Common myeloid progenitor, CD34-positive (primary cell): ENCODE results near the gene MBNL1.

Experiments
- CTCF ChIA-PET: fragments of 350-600 bp; sonication (Branson Sonifier 250); formaldehyde crosslinking; loops from one replicate; lab custom pipeline; 2021; ENCODE audit warnings: antibody characterized with exemption; lab: Charles Lee
- POLR2A ChIA-PET: fragments of 350-600 bp; sonication (Branson Sonifier 250); formaldehyde crosslinking; loops from one replicate; lab custom pipeline; 2021; ENCODE audit warnings: antibody characterized with exemption; lab: Charles Lee
- DNase-seq, 3 donors: peaks; one replicate each; pipeline versions ENCODE4 v3.0.0 to v3.0.0-alpha.2; 2013
- H3K27ac ChIP-seq, 2 experiments: 1 replicate in 1 of 2; 2 replicates in 1 of 2; pipeline ENCODE4 v1.7.0; 2013; ENCODE audit warnings: inconsistent platforms in 2 of 2, low read length in 2 of 2, mild to moderate bottlenecking in 2 of 2, low read depth in 1 of 2, moderate library complexity in 1 of 2; ENCODE audit not compliant: severe bottlenecking in 2 of 2, insufficient read depth in 1 of 2, poor library complexity in 1 of 2
- H3K27me3 ChIP-seq, 5 experiments: replicated peaks in 2 of 5; 1 replicate in 3 of 5; 2 replicates in 2 of 5; pipeline versions ENCODE4 v1.6.1 to v1.7.0; 2013; ENCODE audit warnings: low read length in 4 of 5, mild to moderate bottlenecking in 2 of 5, moderate library complexity in 2 of 5, inconsistent platforms in 1 of 5; ENCODE audit not compliant: insufficient read depth in 5 of 5, control insufficient read depth in 4 of 5
- H3K36me3 ChIP-seq, 4 experiments: 1 replicate in 2 of 4; 2 replicates in 2 of 4; pipeline versions ENCODE4 v1.6.1 to v1.7.0; 2013; ENCODE audit warnings: low read length in 3 of 4, control low read depth in 1 of 4, mild to moderate bottlenecking in 1 of 4; ENCODE audit not compliant: control insufficient read depth in 4 of 4, insufficient read depth in 4 of 4
- H3K4me1 ChIP-seq, 4 experiments: 1 replicate in 3 of 4; 2 replicates in 1 of 4; pipeline versions ENCODE4 v1.6.1 to v1.7.1; 2013; ENCODE audit warnings: low read length in 3 of 4, mild to moderate bottlenecking in 3 of 4, control low read depth in 1 of 4, inconsistent platforms in 1 of 4, moderate library complexity in 1 of 4; ENCODE audit not compliant: control insufficient read depth in 4 of 4, insufficient read depth in 4 of 4; ENCODE audit errors: control extremely low read depth in 1 of 4
- H3K4me3 ChIP-seq, 7 experiments: 1 replicate in 4 of 7; 2 replicates in 3 of 7; pipeline versions ENCODE4 v1.5.1 to v1.7.0; 2013; ENCODE audit warnings: mild to moderate bottlenecking in 7 of 7, low read length in 6 of 7, moderate library complexity in 6 of 7, inconsistent platforms in 2 of 7, low read depth in 2 of 7, control low read depth in 1 of 7; ENCODE audit not compliant: insufficient read depth in 4 of 7, control insufficient read depth in 1 of 7; ENCODE audit errors: extremely low read depth in 1 of 7
- H3K9me3 ChIP-seq, 5 experiments: 1 replicate in 4 of 5; 2 replicates in 1 of 5; pipeline versions ENCODE4 v1.6.1 to v1.7.1; 2013; ENCODE audit warnings: low read length in 4 of 5, mild to moderate bottlenecking in 2 of 5, inconsistent platforms in 1 of 5, low read depth in 1 of 5, moderate library complexity in 1 of 5; ENCODE audit not compliant: control insufficient read depth in 4 of 5, insufficient read depth in 2 of 5; ENCODE audit errors: control extremely low read depth in 1 of 5
- WGBS: methylation state at CpG from one replicate; pipeline ENCODE4 v1.1.5; 2013; ENCODE audit not compliant: insufficient coverage; 5-methylcytosine and 5-hydroxymethylcytosine counted together

Gene MBNL1

DNA sequence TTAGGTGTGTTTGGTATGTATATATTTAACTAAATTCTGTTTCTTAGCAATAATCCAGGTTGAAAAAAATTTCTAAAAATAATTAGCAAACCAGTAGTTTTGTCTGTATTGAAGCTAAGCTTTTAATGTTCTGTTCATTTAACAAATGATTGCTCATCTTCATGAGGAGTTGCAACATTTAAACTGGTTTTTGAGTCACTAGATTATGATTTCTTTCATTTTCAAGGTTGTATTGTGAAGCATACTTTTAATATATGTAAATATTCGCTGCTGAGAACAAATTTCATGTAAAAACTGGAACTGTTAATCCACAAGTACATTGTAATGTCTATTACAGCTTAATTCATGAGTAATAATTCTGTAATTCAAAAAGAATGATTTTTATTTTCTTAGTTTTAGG lies 192.7 kb downstream of the MBNL1 start:
- peak overlapping the region in 1 of 2 experiments; percentile 46 for H3K27ac ChIP-seq
- peaks cover 21 to 76% (median 42%) of the 10 kb centered on the region in 4 experiments for H3K36me3 ChIP-seq
- DNase-seq: no peak
- H3K4me3 ChIP-seq: no peak overlapping the region
- no CpG with 5 or more reads among the region's 1 CpG for WGBS
- POLR2A ChIA-PET: no interaction called here
- H3K27me3 ChIP-seq: no peaks in the 10 kb centered on the region
- H3K9me3 ChIP-seq: no peaks in the 10 kb centered on the region
- H3K4me1 ChIP-seq: peaks cover 0 to 9% (median 5%) of the 10 kb centered on the region in 4 experiments
- CTCF ChIA-PET: interaction anchor here (1.7 kb wide), 1 partner anchor 102 kb away, joined by 3 read pairs; no protein-coding TSS in a partner anchor

GRCh38 chr3:152466784-152467183 lies 198.1 kb downstream of the MBNL1 start:
- 36% methylated on average over 2 of the region's 7 CpGs for WGBS

DNA sequence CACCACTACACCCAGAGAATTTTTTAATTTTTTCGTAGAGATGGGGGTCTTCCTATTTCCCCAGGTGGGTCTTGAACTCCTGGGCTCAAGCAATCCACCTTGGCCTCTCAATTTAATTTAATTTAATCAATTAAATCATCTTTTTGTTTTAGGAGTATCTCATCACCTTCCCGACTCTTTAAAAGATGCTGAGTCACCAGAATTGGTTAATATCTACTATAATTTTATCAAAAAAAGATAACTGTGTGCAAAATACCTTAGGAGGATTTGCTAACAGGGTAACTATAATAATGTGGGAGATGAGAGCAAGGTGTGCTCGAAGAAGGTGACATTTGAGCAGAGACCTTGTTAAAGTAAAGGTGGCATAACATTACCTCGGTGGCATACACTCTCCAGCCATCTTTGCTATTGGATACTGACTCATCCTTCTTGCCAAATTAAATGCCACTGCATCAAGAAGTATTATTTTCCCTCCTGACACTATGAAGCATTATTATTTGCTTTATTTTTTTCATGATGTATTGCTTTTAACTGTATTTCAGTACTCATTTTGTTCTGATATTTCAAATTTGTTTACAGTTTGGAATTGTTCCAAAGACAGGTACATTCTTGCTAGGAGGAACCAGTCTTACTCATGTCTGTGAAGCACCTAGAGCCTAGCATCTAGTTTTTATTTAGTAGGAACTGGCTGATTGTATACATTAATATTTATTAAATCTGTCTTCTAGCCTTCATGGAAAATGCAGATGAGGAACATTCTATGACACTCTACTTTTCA lies 200.7 kb downstream of the MBNL1 start:
- POLR2A ChIA-PET: no interaction called here
- Histone ChIP-seq H3K4me1 (peaks cover 0 to 10% (median 7%) of the 10 kb centered on the region in 4 experiments), H3K9me3 (no peaks in the 10 kb centered on the region), H3K27ac (no peak overlapping the region), H3K4me3 (no peak overlapping the region), H3K36me3 (peaks cover 3 to 18% (median 11%) of the 10 kb centered on the region in 4 experiments), H3K27me3 (no peaks in the 10 kb centered on the region)
- CTCF ChIA-PET: no interaction called here
- 100% methylated on average over 1 of the region's 4 CpGs for WGBS
- DNase-seq: no peak

More at GRCh38 chr3:152466784-152467183, 198.1 kb downstream of the MBNL1 start:
- H3K4me3 ChIP-seq: no peak overlapping the region
- H3K36me3 ChIP-seq: peaks cover 12 to 38% (median 22%) of the 10 kb centered on the region in 4 experiments
- ChIA-PET CTCF (interaction anchor here (0.6 to 1.8 kb wide), 8 partner anchors 19 to 471 kb away, joined by 3 to 7 read pairs (median 4); no protein-coding TSS in a partner anchor), POLR2A (no interaction called here)
- no peaks in the 10 kb centered on the region for H3K9me3 ChIP-seq
- no peak overlapping the region for H3K27ac ChIP-seq
- H3K27me3 ChIP-seq: no peaks in the 10 kb centered on the region
- DNase-seq: peak; percentile 42 to 83 (median 82)
- H3K4me1 ChIP-seq: peaks cover 0 to 9% (median 4%) of the 10 kb centered on the region in 4 experiments

- H3K36me3 ChIP-seq: peaks cover 3 to 12% (median 8%) of the 10 kb centered on the region in 4 experiments
- DNase-seq: no peak
- ChIA-PET CTCF (no interaction called here), POLR2A (no interaction called here)
- no peak overlapping the region for H3K27ac ChIP-seq
- no peaks in the 10 kb centered on the region for H3K9me3 ChIP-seq
- H3K4me1 ChIP-seq: peaks cover 0 to 10% (median 7%) of the 10 kb centered on the region in 4 experiments
- H3K27me3 ChIP-seq: no peaks in the 10 kb centered on the region
- 80% methylated on average over 1 of the region's 4 CpGs for WGBS
- no peak overlapping the region for H3K4me3 ChIP-seq
These were observed 201.4 kb downstream of the MBNL1 start for GRCh38 chr3:152470095-152470494.

- H3K36me3 ChIP-seq: peaks cover 0 to 4% (median 3%) of the 10 kb centered on the region in 4 experiments
- no peak overlapping the region for H3K27ac ChIP-seq
- DNase-seq: no peak
- ChIA-PET CTCF (no interaction called here), POLR2A (no interaction called here)
- H3K9me3 ChIP-seq: peaks cover 0 to 4% (median 0%) of the 10 kb centered on the region in 5 experiments
- H3K27me3 ChIP-seq: no peaks in the 10 kb centered on the region
- no peak overlapping the region for H3K4me3 ChIP-seq
- whole genome bisulfite sequencing: no CpG with 5 or more reads among the region's 1 CpG
- peaks cover 0 to 10% (median 7%) of the 10 kb centered on the region in 4 experiments for H3K4me1 ChIP-seq
These were observed 202.2 kb downstream of the MBNL1 start for GRCh38 chr3:152470893-152471292.

- Histone ChIP-seq H3K9me3 (peaks cover 0 to 4% (median 0%) of the 10 kb centered on the region in 5 experiments), H3K27ac (peak overlapping the region; percentile 36 to 62), H3K27me3 (no peaks in the 10 kb centered on the region), H3K4me3 (peak overlapping the region in 6 of 7 experiments; percentile 9 to 83 (median 65)), H3K4me1 (peaks cover 0 to 10% (median 7%) of the 10 kb centered on the region in 4 experiments), H3K36me3 (peaks cover 0 to under 1% (median 0%) of the 10 kb centered on the region in 4 experiments)
- DNase-seq: peak; percentile 79 to 92 (median 91)
- 11% methylated on average over 6 of the region's 15 CpGs for WGBS
- CTCF ChIA-PET: interaction anchor here (0.7 to 2.4 kb wide), 24 partner anchors 9 to 489 kb away, joined by 3 to 15 read pairs (median 4); partner anchors contain the start of gene P2RY1
- POLR2A ChIA-PET: interaction anchor here (0.6 kb wide), 1 partner anchor 529 kb away, joined by 3 read pairs; no protein-coding TSS in a partner anchor
These were observed 203.3 kb downstream of the MBNL1 start for GRCh38 chr3:152471814-152472671.
